DMS153 (cell line): ENCODE data around the gene UBASH3B.
A peak's percentile ranks its signal among the peaks of the same experiment; 100 is the strongest.
"Not testable (repeated sequence)": the region's sequence is repeated elsewhere in the genome, so short reads cannot be mapped to it uniquely, and the experiment has no call there.

Experiments
- DNase-seq: peaks from one replicate; lab custom pipeline; 2025; lab: John Stamatoyannopoulos, UW

The UBASH3B gene

GRCh38 chr11:122655527-122656072, at the start of gene UBASH3B:
Gene UBASH3B, plus strand, starts transcription at chr11:122655722. Its CDS starts 328 bp downstream, at chr11:122656050.
- no peak for DNase-seq

GRCh38 chr11:122607162-122607561, 48.4 kb upstream of the UBASH3B start:
- not testable (repeated sequence) for DNase-seq

GRCh38 chr11:122612123-122612824, 43.2 kb upstream of the UBASH3B start:
- DNase-seq: no peak

- no peak for DNase-seq
These were observed 38.8 kb upstream of the UBASH3B start for GRCh38 chr11:122616718-122617117.

- DNase-seq: no peak
These were observed 38.2 kb upstream of the UBASH3B start for GRCh38 chr11:122617297-122617696.

- DNase-seq: no peak
These were observed 37.6 kb upstream of the UBASH3B start for GRCh38 chr11:122617926-122618325.

- DNase-seq: no peak
These were observed 36.6 kb upstream of the UBASH3B start for GRCh38 chr11:122618927-122619326.

- DNase-seq: no peak
These were observed 35.8 kb upstream of the UBASH3B start for GRCh38 chr11:122619757-122620156.

GRCh38 chr11:122625501-122625900, 30.0 kb upstream of the UBASH3B start:
- DNase-seq: not testable (repeated sequence)

GRCh38 chr11:122625976-122626665, 29.4 kb upstream of the UBASH3B start:
- DNase-seq: no peak

GRCh38 chr11:122627745-122628144, 27.8 kb upstream of the UBASH3B start:
- DNase-seq: no peak

- DNase-seq: peak; percentile 2
These were observed 26.5 kb upstream of the UBASH3B start for GRCh38 chr11:122628810-122629555.

GRCh38 chr11:122632181-122632824, 23.2 kb upstream of the UBASH3B start:
- DNase-seq: no peak

- no peak for DNase-seq
These were observed 22.2 kb upstream of the UBASH3B start for GRCh38 chr11:122633219-122633829.

GRCh38 chr11:122634501-122634900, 21.0 kb upstream of the UBASH3B start:
- DNase-seq: no peak

GRCh38 chr11:122637541-122637940, 18.0 kb upstream of the UBASH3B start:
- DNase-seq: no peak

GRCh38 chr11:122642472-122642922, 13.0 kb upstream of the UBASH3B start:
- no peak for DNase-seq

- no peak for DNase-seq
These were observed 12.6 kb upstream of the UBASH3B start for GRCh38 chr11:122642971-122643370.

GRCh38 chr11:122645847-122646246, 9.7 kb upstream of the UBASH3B start:
- DNase-seq: no peak

- DNase-seq: no peak
These were observed 8.8 kb upstream of the UBASH3B start for GRCh38 chr11:122646549-122647340.
